H1 (cell line): Measurements from ENCODE around the gene TP73. TPM values are rescaled to one million over a fixed set of nuclear protein-coding genes. Genes with fewer than 3 reads are reported as not detected.

ENCODE experiments used
- E2F6 ChIP-seq: IDR thresholded peaks from 2 replicates; pipeline ENCODE4 v1.6.1; 2012; ENCODE audit warnings: inconsistent platforms
- EP300 ChIP-seq, 2 experiments: IDR thresholded peaks; 1 replicate in 1 of 2; 2 replicates in 1 of 2; pipeline ENCODE4 v1.6.1; 2011 to 2012; ENCODE audit warnings: low read depth in 2 of 2, low read length in 2 of 2, mild to moderate bottlenecking in 2 of 2, borderline replicate concordance in 1 of 2, inconsistent platforms in 1 of 2, moderate library complexity in 1 of 2
- USF2 ChIP-seq: IDR thresholded peaks from 2 replicates; pipeline ENCODE4 v1.6.1; 2011; ENCODE audit warnings: low read length, improper control_type of control experiment
- polyA plus RNA-seq, 7 experiments: library from polyadenylated mRNA; depleted of rRNA in 3 of 7; stranded (reverse) in 5 of 7; unstranded in 2 of 7; fragments of >200 nt in 5 of 7; fragments of 200-250 nt in 2 of 7; gene quantifications; 1 replicate in 5 of 7; 2 replicates in 1 of 7; 4 replicates in 1 of 7; pipeline versions ENCODE4 v1.2.1 to v1.2.3, GENCODE V29; 2011 to 2013; ENCODE audit warnings: missing spikeins in 2 of 7, mixed read lengths in 2 of 7
- total RNA-seq: library from RNA; stranded (reverse); fragmentation: NEBNext Ultra II Directional; extraction: Animal tissue kit (Norgen Biotek cat#: 25700); gene quantifications from 2 replicates; pipeline ENCODE4 v1.2.1, GENCODE V29; 2021

Gene TP73
- total and polyA plus RNA-seq, 2 of the 8 experiments (the other 6 are each of a cell fraction or from before 2014, with no cell fraction given), result 2.6 to 3.1 TPM

GRCh38 chr1:3735027-3735681 lies 82.8 kb downstream of the TP73 start (continued):
- no peak for TF ChIP-seq EP300 (IDR thresholded peaks at IDR 0.05; ENCODE audit: borderline replicate concordance in 1 of 2, low read depth in 2 of 2, low read length in 2 of 2)
- TF ChIP-seq E2F6, result no peak
- TF ChIP-seq USF2, result no peak
